GM19468 (cell line): ENCODE measurements around the gene CFAP97.
"Not testable (repeated sequence)": the region's sequence is repeated elsewhere in the genome, so short reads cannot be mapped to it uniquely, and the experiment has no call there.

ENCODE experiments used
- ATAC-seq: cut with Tn5 transposase; IDR thresholded peaks from one replicate; pipeline ENCODE4 v1.9.1; 2021; ENCODE audit warnings: mild to moderate bottlenecking, moderate library complexity, moderate number of reproducible peaks; ENCODE audit not compliant: unreplicated experiment; ENCODE audit errors: extremely low read depth

Gene CFAP97

DNA sequence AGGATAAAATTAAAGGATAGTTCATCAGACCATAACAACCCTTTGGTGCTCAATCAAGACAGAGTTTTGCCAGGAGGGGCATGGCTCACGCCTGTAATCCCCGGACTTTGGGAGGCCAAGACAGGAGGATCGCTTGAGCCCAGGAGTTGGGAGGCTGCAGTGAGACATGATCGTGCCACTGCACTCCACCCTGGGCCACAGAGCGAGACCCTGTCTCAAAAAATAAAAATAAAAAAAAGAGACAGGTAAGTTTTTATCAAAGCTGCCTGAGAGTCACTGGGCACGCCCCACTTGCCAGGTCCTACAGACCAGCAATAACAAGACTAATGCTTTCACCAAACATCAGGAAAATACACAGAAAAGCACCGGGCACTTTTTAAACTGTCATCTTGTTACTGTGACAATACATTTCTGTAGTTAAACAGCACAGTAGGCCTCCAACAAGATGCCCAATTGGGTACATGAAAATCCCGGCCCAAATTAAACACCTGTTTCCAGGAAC, 765 bp downstream of the CFAP97 start:
- ATAC-seq: no peak

DNA sequence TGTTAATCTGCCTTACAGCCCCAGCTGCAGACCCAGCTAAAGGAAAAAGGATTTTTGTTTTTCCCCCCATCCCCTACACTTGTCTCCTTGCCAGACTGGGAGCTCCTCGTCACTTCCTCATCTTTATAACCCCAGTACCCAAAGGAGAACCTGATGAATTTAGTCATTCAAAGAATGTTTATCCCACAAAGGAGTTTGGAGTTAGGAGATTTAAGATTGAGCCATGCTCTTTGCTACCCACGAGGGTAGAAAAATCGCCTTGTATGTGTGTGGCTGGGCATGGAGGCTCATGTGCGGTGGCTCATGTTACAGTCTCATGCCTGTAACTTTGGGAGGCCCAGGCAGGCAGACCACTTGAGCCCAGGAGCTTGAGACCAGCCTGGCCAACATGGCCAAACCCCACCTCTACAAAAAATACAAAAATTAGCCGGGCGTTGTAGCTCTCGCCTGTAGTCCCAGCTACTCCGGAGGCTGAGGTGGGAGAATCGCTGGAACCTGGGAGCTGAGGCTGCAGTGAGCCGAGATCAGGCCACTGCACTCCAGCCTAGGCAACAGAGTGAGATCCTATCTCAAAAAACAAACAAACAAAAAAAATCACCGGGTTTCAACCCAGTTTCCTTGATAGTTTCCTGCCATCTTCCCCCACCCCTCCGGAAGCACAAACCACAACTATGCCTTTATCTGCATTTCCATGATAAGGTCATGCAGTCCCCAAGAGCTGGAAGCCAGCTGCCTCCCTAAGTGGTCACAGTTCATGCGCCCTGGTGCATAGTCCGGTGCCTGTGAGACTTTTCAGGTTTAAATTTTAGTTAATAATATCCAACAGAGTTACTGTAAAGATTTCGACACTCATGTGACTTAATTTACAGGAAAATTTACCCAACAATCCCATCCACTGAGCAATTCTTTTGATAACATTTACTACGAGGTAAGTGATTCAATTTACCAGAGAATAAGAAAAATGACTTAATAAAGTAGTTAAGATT, 1.5 kb downstream of the CFAP97 start:
- ATAC-seq: no peak

GRCh38 chr4:185198189-185198588, 5.6 kb downstream of the CFAP97 start:
- ATAC-seq: not testable (repeated sequence)

DNA sequence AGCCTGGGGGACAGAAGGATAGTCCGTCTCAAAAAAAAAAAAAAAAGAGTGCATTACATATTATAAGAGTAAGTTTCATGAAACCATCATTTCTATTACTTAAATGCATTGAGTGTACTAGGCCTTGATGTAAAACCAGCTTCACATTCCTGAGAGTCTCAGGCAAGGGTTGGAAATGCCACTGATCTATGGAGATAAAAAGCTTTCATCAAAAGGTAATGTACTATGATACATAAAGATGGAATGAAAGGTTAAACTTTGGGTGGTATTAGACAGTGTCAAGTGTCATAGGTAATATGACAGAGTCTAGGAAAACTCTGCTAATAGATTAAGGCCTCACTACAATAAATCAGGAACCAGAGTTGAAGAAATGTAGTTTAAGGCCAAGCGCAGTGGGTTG, 7.4 kb downstream of the CFAP97 start:
- ATAC-seq: no peak

DNA sequence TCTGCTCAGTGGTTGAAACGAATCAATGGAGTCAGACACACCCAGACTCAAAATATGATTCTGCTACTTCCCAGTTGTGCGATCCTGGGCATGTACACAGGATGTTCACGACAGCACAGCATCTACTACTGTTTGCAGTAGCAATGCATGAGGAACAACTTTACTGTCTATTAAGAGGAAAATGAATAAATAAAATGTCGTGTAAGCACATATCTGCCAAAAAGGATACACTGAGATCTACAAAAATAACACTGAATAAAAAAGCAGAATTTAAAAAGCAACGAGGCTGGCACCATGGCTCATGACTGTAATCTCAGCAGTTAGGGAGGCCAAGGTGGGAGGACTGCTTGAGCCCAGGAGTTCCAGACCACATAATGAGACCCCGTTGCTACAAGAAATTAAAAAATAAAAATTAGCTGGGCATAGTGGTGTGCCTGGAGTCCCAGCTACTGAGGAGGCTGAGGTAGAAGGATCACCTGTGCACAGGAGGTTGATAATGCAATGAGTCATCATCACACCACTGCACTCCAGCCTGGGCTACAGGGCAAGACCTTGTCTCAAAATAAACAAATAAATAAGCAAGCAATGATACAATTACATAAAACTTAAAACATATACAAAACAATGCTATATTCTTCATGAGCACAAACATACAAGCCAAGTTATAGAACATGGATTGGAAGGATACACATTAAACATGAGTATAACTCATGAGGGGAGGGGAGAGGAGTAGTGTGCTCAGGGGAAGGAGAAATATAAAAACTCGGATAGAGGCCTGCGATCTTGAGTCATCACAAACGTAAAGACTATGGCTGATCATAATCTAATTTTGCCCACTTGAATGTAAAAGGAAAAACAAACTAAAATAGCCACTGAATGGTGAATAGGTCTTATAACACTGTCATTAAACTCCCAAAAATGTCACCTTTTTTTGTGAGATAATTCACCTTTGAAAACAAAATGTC, 8.6 kb downstream of the CFAP97 start:
- no peak for ATAC-seq

DNA sequence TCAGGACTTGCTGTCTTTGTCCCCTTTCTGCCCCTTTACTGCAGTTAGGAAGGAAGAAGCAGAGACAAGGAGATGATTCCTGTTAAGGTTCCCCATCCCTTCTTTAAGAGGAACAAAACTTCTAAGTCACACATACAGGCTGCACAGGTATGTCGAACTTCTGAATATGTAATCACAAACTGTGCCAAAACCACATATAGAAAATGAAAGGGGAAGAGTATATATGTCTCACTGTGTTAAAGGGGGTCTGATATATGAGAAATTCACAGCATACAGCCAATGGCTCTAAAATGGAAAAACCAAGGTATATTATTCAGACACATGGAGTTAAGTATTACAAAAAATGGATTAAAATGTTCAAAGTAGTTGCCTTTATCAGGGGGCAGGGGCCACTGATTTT, 11.7 kb downstream of the CFAP97 start:
- peak; percentile 76 for ATAC-seq

- ATAC-seq: no peak
Observed at GRCh38 chr4:185190306-185190856, 13.4 kb downstream of the CFAP97 start.

- ATAC-seq: no peak
Observed at GRCh38 chr4:185189606-185190305, 14.0 kb downstream of the CFAP97 start.

DNA sequence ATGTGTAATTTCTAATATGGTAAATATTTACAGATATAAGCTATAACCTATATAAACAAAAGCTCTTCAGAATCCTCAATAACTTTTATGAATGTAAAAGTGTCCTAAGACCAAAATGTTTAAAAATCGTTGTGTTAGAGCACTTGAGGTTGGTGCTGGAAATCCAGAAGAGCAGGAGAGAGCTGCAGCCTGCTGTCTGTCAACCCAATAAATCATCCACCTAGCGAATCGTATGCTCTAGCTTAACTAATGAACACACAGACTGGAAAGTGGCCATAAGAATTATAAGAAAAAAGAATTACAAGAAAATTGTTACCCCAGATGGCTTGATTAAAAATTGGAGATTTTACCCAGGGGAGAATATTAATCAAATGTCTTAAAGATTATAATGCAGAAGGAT, 17.0 kb downstream of the CFAP97 start:
- ATAC-seq: no peak

- ATAC-seq: no peak
Observed at GRCh38 chr4:185183622-185184281, 20.0 kb downstream of the CFAP97 start.

DNA sequence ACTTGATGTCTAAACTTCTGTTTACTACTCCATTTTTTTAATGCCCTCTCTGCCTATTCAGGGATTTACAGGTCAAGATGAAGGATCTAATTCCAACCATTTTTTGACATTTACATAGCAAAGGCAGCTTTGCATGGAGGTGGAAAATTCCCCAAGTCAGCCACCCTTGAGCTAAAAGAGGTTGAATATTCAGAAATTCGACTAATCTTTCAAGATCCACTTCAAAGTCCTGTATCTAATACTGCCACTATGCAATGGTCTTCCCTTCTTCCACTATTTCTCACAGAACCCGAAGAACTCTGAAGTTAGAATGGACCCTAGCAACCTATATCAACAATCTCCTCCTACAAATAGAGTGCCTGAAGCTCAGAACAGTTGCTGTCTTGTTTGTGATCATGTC, 21.6 kb downstream of the CFAP97 start:
- no peak for ATAC-seq

GRCh38 chr4:185179488-185179887, 24.3 kb downstream of the CFAP97 start:
- no peak for ATAC-seq

DNA sequence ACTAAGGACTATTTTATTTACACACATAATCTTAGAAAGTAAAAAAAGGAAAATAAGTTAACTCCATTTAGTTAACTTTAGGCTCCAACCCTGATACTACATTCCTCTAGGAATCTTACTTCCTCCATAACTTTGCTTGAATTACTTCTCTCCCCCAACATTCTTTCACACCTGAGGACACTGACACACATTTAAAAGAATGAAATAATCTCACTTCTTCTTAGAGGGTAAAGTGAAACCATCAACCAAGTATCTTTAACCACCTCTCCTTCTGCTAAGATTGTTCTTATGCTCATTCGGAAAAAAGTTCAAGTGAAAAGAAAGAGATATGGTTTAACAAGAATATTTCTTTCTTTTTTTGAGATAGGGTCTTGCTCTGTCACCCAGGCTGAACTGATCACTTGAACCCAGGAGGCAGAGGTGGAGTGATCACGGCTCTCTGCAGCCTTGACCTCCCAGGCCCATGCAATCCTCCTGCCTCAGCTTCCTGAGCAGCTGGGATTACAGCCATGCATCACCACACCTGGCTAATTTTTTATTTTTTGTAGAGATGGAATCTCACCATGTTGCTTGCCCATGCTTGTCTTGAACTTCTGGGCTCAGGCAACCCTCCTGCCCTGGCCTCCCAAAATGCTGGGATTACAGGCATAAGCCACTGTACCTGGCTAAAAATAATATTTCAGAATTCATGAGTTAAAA, 32.3 kb downstream of the CFAP97 start:
- peak; percentile 31 for ATAC-seq

DNA sequence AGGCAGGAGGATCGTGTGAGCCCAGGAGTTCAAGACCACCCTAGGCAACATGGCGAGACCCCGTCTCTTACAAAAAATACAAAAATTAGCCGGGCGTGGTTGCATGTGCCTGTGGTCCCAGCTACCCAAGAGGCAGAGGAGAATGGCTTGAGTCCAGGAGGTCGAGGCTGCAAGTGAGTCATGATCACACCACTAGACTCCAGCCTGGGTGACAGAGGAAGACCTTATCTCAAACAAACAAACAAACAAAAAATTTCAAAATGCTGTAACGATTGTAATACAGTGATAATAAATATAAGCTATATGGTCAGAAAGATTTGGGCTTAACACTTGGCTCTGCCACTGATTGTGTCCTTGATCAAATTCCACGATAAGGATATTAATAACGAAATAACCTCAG, 36.6 kb downstream of the CFAP97 start:
- ATAC-seq: no peak

DNA sequence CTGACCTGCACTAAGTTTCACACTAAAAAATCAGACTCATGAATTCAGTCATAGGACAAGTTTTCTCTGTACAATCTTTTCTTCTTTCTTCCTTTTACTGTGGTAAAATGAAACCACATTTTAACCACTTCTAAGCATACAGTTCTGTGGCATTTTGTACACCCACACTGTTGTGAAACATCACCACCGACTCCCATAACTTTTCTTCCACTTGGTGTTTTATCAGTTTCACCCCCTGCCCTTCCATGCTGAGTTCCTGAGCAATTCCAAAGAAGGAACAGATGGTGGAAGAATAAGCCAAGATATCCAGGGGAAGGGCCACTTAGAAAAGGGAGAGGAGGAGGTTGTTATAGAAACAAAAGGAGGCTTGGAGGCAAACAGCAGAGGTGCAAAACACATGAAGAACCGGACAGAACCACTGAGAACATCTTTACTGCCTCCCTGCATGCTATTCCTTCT, 38.2 kb downstream of the CFAP97 start:
- ATAC-seq: peak; percentile 73

- ATAC-seq: no peak
Observed at GRCh38 chr4:185151296-185151695, 52.5 kb downstream of the CFAP97 start.

DNA sequence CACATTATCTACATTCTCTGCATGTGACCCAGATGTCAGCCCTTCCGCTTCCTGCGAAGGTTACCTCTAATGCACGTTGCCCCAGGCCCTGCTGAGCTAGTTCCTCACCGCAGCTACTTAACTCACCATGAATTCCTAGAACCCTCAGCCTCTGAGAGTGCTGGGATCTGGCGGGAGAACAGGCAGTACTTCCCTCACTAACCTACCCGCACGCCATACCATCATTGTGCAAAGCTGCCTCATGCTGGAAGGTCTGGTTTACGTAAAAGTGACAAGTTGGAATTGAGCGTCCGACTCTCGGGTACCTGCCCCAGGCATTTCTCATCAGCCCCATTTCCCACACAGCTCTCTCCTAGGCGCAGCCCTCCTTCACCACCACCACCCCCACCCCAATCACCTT, 54.4 kb downstream of the CFAP97 start:
- ATAC-seq: no peak

GRCh38 chr4:185145572-185145971, 58.2 kb downstream of the CFAP97 start:
- ATAC-seq: no peak
